HG03342 (cell line): ENCODE data around the gene BTBD7.
A peak's percentile ranks its signal among the peaks of the same experiment; 100 is the strongest.

Experiments used
- ATAC-seq: cut with Tn5 transposase; IDR thresholded peaks from one replicate; pipeline ENCODE4 v1.9.1; 2021; ENCODE audit warnings: mild to moderate bottlenecking, moderate library complexity; ENCODE audit not compliant: unreplicated experiment

The BTBD7 gene

GRCh38 chr14:93206793-93207467 is 125.9 kb downstream of the BTBD7 start, which contains the start of the genes GON7 and UBR7:
GON7 (minus strand) TSS chr14:93207065; CDS start chr14:93207037, 28 bp downstream.
UBR7 (plus strand) TSS chr14:93207256; CDS start chr14:93207292, 36 bp downstream.
- ATAC-seq, result peak; percentile 89

DNA sequence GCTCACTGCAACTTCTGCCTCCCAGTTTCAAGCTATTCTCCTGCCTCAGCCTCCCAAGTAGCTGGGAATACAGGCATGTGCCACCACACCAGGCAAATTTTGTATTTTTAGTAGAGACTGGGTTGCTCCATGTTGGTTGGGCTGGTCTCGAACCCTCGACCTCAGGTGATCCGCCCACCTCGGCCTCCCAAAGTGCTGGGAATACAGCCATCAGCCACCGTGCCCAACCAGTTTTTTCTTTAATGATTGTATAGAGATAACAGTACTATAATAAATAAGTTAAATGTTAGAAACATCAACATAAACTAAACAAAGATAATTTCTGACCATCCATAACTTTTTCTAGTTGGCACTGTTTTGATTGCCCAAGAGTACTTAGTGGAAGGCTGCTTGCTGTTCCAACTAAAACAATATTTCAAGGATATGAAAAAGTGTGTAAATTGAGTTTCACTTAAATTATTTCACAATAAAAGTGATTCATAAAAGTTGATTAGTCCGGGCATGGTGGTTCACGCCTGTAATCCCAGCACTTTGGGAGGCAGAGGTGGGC is 131.6 kb downstream of the BTBD7 start:
- ATAC-seq, result no peak

- no peak for ATAC-seq
Measured at GRCh38 chr14:93200553-93200952, 132.3 kb downstream of the BTBD7 start.

DNA sequence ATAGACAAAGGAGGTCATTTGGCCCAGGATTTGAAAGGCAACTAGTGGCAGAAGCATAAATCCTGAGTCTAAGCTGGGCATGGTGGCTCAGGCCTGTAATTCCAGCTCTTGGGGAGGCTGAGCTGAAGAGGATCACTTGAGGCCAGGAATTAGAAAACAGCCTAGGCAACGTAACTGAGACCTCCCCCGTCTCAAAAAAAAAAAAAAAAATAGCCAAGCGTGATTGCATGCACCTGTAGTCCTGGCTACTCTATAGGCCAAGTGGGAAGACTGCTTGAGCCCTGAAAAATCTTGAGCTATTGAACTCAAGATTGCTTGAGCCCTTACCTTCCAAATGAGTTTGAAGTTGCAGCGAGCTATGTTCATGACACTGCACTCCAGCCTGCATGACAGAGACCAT is 133.8 kb downstream of the BTBD7 start:
- no peak for ATAC-seq

DNA sequence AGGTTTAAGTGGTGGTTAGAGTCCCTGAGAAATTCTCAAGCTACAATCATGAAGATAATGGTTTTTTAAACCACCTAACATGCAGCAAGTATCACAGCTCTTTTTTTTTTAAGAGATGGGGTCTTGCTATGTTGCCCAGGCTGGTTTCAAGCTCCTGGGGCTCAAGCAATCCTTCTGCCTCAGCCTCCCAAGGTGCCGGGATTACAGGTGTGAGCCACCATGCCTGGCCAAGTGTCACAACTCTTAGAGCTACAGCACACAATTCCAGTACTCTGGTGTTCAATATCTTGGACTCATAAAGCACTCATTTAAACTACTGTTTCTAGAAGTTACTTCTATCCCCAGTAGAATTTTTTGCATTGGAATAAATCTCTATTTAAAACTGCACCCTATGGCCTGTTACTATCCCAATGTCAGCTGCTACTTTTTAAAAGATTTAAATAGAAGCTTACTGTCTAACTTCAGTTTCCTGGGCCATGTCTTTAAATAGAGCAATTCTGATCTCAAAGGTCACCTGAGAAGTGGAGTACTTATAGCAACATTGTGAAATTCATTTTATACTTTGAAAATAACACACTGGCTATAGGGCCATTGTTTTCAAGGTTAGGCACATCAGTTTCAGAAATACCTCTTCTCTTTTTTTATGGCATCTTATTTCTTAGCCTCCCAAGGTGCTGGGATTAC is 137.4 kb downstream of the BTBD7 start:
- no peak for ATAC-seq
